GM23338 (cell line): ENCODE results near the gene DTNA.

Experiments
- CREB1 ChIP-seq: fragments of 250-450 bp; sonication (Bioruptor Pico); IDR thresholded peaks from 2 replicates; pipeline ENCODE4 v1.5.0; 2020; ENCODE audit warnings: low read depth, mild to moderate bottlenecking, moderate library complexity
- EZH2 ChIP-seq: fragments of 200-600 bp; sonication (generic); IDR thresholded peaks from one replicate; pipeline ENCODE4 v1.8.0; 2017; ENCODE audit warnings: antibody characterized with exemption, mild to moderate bottlenecking, low read depth; ENCODE audit not compliant: unreplicated experiment
- EZH2phosphoT487 ChIP-seq: fragments of 200-600 bp; sonication (generic); IDR thresholded peaks from one replicate; pipeline ENCODE4 v1.8.1; 2018; ENCODE audit warnings: antibody characterized with exemption; ENCODE audit not compliant: unreplicated experiment
- POLR2AphosphoS5 ChIP-seq: IDR thresholded peaks from 2 replicates; pipeline ENCODE4 v1.6.1; 2016; ENCODE audit warnings: antibody characterized with exemption, low read depth
- TF ChIP-seq, protein P1 (sequence below), 2 experiments: fragments of 200-600 bp in 1 of 2; sonication (generic) in 1 of 2; conservative IDR thresholded peaks; 2 replicates each; pipeline versions ENCODE4 v1.5.1 to v1.6.1; 2016 to 2017; ENCODE audit warnings: antibody characterized with exemption in 2 of 2, low read depth in 2 of 2, mild to moderate bottlenecking in 2 of 2, moderate library complexity in 1 of 2
- TF ChIP-seq, protein P2 (sequence below): IDR thresholded peaks from one replicate; pipeline ENCODE4 v1.6.1; 2018; ENCODE audit warnings: antibody characterized with exemption; ENCODE audit not compliant: unreplicated experiment

DNA sequence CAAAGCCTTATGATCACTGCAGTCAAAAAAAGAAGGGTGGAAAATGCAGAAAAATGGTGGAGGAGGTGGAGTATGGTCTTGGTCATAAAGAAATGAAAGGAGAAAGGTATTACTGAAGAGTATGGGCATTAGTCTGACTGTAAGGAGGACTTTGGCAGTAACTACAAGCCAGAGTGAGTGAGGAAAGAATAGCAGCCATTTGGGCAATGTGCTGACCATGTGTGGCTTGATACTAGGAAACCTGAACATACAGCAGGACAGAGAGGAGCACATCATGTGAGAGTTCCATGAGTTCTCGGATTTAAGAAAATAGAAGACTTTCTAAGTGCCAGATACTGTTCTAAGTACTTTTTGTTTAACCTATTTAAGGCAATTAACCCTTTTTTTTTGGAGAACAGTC lies 8.5 kb downstream of the DTNA start:
- TF ChIP-seq, protein P1, sequence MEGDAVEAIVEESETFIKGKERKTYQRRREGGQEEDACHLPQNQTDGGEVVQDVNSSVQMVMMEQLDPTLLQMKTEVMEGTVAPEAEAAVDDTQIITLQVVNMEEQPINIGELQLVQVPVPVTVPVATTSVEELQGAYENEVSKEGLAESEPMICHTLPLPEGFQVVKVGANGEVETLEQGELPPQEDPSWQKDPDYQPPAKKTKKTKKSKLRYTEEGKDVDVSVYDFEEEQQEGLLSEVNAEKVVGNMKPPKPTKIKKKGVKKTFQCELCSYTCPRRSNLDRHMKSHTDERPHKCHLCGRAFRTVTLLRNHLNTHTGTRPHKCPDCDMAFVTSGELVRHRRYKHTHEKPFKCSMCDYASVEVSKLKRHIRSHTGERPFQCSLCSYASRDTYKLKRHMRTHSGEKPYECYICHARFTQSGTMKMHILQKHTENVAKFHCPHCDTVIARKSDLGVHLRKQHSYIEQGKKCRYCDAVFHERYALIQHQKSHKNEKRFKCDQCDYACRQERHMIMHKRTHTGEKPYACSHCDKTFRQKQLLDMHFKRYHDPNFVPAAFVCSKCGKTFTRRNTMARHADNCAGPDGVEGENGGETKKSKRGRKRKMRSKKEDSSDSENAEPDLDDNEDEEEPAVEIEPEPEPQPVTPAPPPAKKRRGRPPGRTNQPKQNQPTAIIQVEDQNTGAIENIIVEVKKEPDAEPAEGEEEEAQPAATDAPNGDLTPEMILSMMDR (conservative IDR thresholded peaks at IDR 0.05; ENCODE audit: low read depth in 2 of 2) = no peak
- TF ChIP-seq EZH2phosphoT487 = no peak
- TF ChIP-seq CREB1 = no peak
- TF ChIP-seq EZH2 = no peak
- TF ChIP-seq, protein P2, sequence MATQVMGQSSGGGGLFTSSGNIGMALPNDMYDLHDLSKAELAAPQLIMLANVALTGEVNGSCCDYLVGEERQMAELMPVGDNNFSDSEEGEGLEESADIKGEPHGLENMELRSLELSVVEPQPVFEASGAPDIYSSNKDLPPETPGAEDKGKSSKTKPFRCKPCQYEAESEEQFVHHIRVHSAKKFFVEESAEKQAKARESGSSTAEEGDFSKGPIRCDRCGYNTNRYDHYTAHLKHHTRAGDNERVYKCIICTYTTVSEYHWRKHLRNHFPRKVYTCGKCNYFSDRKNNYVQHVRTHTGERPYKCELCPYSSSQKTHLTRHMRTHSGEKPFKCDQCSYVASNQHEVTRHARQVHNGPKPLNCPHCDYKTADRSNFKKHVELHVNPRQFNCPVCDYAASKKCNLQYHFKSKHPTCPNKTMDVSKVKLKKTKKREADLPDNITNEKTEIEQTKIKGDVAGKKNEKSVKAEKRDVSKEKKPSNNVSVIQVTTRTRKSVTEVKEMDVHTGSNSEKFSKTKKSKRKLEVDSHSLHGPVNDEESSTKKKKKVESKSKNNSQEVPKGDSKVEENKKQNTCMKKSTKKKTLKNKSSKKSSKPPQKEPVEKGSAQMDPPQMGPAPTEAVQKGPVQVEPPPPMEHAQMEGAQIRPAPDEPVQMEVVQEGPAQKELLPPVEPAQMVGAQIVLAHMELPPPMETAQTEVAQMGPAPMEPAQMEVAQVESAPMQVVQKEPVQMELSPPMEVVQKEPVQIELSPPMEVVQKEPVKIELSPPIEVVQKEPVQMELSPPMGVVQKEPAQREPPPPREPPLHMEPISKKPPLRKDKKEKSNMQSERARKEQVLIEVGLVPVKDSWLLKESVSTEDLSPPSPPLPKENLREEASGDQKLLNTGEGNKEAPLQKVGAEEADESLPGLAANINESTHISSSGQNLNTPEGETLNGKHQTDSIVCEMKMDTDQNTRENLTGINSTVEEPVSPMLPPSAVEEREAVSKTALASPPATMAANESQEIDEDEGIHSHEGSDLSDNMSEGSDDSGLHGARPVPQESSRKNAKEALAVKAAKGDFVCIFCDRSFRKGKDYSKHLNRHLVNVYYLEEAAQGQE = no peak
- no peak for TF ChIP-seq POLR2AphosphoS5
